BE2C (cell line): Measurements from ENCODE around the gene APBB1IP.

ENCODE experiments used
- DNase-seq: peaks from one replicate; pipeline ENCODE4 v3.0.0-alpha.2; 2020
- H3K27me3 ChIP-seq: fragments of 250-450 bp; sonication (Bioruptor Pico); 2 replicates; pipeline ENCODE4 v1.5.1; 2020; ENCODE audit warnings: mild to moderate bottlenecking
- H3K36me3 ChIP-seq: fragments of 250-450 bp; sonication (Bioruptor Pico); 2 replicates; pipeline ENCODE4 v1.5.1; 2020; ENCODE audit warnings: mild to moderate bottlenecking
- H3K4me1 ChIP-seq: fragments of 250-450 bp; sonication (Bioruptor Pico); 2 replicates; pipeline ENCODE4 v1.5.1; 2020
- H3K4me3 ChIP-seq: 2 replicates; pipeline ENCODE4 v1.5.1; 2011; ENCODE audit warnings: low read depth, low read length
- H3K9me3 ChIP-seq: fragments of 250-450 bp; sonication (Bioruptor Pico); 2 replicates; pipeline ENCODE4 v1.5.1; 2020
- CTCF ChIP-seq: IDR thresholded peaks from 2 replicates; pipeline ENCODE4 v1.5.1; 2012; ENCODE audit warnings: mild to moderate bottlenecking, low read depth, low read length

APBB1IP gene

DNA sequence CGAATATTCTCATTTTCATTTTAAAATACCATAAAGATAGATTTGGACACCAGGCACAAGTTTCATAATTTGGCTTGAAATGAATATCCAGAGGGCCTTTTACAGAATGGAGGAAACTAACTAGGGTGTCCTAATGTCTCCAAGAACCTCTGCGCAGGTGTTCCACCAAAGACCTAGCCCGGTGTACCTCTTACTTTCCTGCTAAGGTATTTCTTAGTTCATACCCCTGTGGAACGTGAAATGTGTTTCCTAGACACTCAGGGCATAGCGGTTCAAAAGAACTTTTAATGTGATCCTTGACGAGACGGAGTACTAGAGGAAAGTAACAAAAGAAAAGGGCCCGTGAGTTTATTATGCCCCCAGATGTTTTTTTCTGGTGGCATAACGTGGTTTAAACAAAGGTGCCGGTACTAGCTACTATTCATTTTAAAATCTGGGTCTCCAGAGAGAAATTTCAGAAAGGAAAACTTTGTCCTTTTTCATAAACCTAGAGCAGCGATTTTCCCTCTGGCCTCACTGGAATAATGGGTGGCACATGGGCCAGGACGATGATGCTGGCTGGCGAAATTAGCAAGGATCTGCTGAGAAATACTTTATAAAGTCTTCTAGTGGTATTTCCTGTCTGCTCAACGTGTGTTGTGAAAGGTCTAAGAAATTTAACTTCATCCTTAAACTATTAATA is 1.4 kb downstream of the APBB1IP start:
- DNase-seq = no peak
- Histone ChIP-seq H3K36me3 (no peaks in the 10 kb centered on the region), H3K4me3 (no peak overlapping the region), H3K27me3 (peaks cover 14% of the 10 kb centered on the region; the same call in 1 of the 2 replicates), H3K9me3 (no peaks in the 10 kb centered on the region), H3K4me1 (no peaks in the 10 kb centered on the region)
- TF ChIP-seq CTCF = no peak

- DNase-seq = no peak
- Histone ChIP-seq H3K27me3 (peaks cover 14% of the 10 kb centered on the region; the same call in 1 of the 2 replicates), H3K36me3 (no peaks in the 10 kb centered on the region), H3K9me3 (no peaks in the 10 kb centered on the region), H3K4me3 (no peak overlapping the region), H3K4me1 (no peaks in the 10 kb centered on the region)
- TF ChIP-seq CTCF = no peak
Observed at GRCh38 chr10:26440088-26440470, 1.9 kb downstream of the APBB1IP start.

DNA sequence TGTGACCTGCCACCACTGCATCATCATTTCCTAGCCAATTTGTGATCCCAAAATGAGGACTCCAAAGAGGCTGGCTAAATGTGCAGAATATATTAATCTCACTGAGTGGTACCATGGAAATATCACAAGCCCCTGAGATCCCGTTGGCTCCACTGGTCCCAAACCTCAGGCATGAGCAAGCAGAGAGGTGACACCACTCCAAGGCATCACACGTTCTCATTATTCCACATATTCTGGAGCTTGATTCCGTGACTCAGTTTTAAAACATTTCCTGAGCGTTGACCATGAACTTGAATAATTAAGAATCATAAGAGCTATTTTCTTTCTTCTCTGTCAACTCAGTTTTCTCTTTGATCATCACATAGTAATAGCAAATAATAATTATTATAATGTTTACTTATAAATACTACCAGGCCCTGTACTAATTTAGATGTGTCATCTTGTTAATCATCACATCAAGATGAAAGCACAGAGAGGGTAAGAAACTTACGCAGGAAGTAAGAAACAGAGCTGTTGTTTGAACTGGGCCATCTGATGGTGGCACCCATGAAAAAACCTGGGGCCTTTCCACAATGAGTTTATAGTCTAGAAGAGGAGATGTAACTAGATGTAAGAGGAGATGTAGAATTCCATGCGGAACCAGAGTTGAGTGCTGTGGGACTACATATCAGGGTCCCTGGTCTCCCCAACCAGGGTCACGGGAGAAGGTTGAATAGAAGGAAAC is 3.5 kb downstream of the APBB1IP start:
- DNase-seq = no peak
- Histone ChIP-seq H3K4me3 (no peak overlapping the region), H3K4me1 (no peaks in the 10 kb centered on the region), H3K36me3 (no peaks in the 10 kb centered on the region), H3K9me3 (no peaks in the 10 kb centered on the region), H3K27me3 (peaks cover 14% of the 10 kb centered on the region; the same call in 1 of the 2 replicates)
- no peak for TF ChIP-seq CTCF

- H3K4me3 ChIP-seq = no peak overlapping the region
- H3K27me3 ChIP-seq = no peaks in the 10 kb centered on the region
- H3K9me3 ChIP-seq = no peaks in the 10 kb centered on the region
- no peaks in the 10 kb centered on the region for H3K4me1 ChIP-seq
- no peaks in the 10 kb centered on the region for H3K36me3 ChIP-seq
- no peak for TF ChIP-seq CTCF
- DNase-seq = no peak
Observed at GRCh38 chr10:26445411-26446031, 7.4 kb downstream of the APBB1IP start.

DNA sequence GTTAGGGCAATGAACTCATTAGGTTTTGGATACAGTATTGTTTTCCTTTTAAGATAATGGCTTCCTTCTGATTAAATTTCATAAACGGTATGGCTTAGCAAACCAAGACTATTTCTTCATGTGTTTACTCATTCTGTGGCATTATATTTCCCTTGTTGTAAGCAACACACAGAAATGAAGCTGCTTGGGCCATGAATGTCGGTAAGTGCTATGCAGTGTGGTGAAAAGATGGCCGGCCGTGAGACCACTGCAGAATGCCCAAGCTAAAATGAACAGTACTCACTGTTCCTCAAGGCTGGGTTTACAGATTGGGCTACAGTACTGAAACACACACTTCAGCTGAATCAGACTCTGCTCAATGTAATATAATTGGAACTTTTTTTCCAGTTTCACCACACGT is 8.1 kb downstream of the APBB1IP start:
- Histone ChIP-seq H3K9me3 (no peaks in the 10 kb centered on the region), H3K4me1 (no peaks in the 10 kb centered on the region), H3K27me3 (no peaks in the 10 kb centered on the region), H3K4me3 (no peak overlapping the region), H3K36me3 (no peaks in the 10 kb centered on the region)
- no peak for DNase-seq
- TF ChIP-seq CTCF = no peak

DNA sequence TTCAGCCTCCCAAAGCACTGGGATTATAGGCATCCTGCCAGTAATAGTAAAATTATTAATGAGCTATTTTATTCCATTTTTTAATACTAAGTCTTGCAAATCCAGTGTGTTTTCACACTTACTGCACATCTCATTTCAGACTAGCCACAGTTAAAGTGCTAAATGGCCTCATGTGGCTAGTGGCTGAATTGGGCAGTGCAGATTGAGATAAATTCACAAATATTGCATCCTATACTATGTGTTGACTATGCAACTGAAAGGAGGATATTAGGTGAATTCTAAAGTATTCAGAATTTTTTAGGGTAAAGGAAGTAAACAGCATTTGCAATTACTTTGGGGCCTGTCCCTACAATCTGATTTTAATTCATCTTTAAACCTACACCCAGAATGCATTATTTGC is 10.2 kb downstream of the APBB1IP start:
- no peak for TF ChIP-seq CTCF
- Histone ChIP-seq H3K4me1 (no peaks in the 10 kb centered on the region), H3K4me3 (no peak overlapping the region), H3K9me3 (no peaks in the 10 kb centered on the region), H3K27me3 (no peaks in the 10 kb centered on the region), H3K36me3 (no peaks in the 10 kb centered on the region)
- DNase-seq = no peak
